ENCODE measurements around the gene GPBP1. TPM values are rescaled to one million over a fixed set of nuclear protein-coding genes. Genes with fewer than 3 reads are reported as not detected.
"Not testable (repeated sequence)": the region's sequence is repeated elsewhere in the genome, so short reads cannot be mapped to it uniquely, and the experiment has no call there.

GPBP1 gene
- total and polyA plus RNA-seq, 9 of the 15 experiments (the other 6 are each of a cell fraction or from before 2014, with no cell fraction given): 31.0 to 109 (median 68.4) TPM

DNA sequence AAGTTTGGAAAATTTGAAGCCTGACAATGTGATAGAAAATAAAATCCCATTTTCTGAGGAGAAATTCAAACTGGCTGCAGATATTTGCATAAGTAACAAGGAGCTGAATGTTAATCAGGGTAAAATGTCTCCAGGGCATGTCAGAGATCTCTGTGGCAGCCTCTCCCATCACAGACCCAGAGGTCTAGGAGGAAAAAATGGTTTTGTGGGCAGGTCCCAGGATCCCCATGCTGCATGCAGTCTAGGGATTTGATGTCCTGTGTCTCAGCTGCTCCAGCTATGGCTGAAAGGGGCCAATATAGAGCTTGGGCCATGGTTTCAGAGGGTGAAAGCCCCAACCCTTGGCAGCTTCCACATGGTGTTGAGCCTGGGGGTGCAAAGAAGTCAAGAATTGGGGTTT lies 135.2 kb downstream of the GPBP1 start:
- H3K27me3 ChIP-seq (ENCODE audit: control insufficient read depth in 2 of 2, insufficient read depth in 2 of 2, low read length in 2 of 2); FAIRE-seq; intact Hi-C loops (cut with micrococcal nuclease); H3K4me2 ChIP-seq (ENCODE audit: insufficient read depth, low read length); POLR2A ChIA-PET; H4K20me1 ChIP-seq (replicated peaks; ENCODE audit: control insufficient read depth, insufficient read depth, low read length); H3K36me3 ChIP-seq (ENCODE audit: control insufficient read depth, insufficient read depth, low read length); ATAC-seq; DNase-seq (ENCODE audit: extremely low read depth in 1 of 4, low spot score in 3 of 4); H3K9me1 ChIP-seq (ENCODE audit: control insufficient read depth, insufficient read depth, low read length); H3K4me1 ChIP-seq (replicated peaks in 1 of 2; ENCODE audit: control insufficient read depth in 2 of 2, insufficient read depth in 2 of 2, low read length in 2 of 2); CTCF ChIA-PET (ENCODE audit: low intra/inter-chr PET ratio); H3K9ac ChIP-seq (ENCODE audit: insufficient read depth in 1 of 2, low read depth in 2 of 2, low read length in 2 of 2); H3K79me2 ChIP-seq (ENCODE audit: control insufficient read depth, insufficient read depth, low read length); H3K27ac ChIP-seq (ENCODE audit: extremely low read depth, low read depth, low read length); H3K9me3 ChIP-seq (replicated peaks; ENCODE audit: control insufficient read depth, insufficient read depth, low read depth, low read length); H2AFZ ChIP-seq (ENCODE audit: low read depth, low read length); H3K4me3 ChIP-seq; BruUV-seq (replicated peaks): not testable (repeated sequence)
- in situ Hi-C loops (cut with MboI): loop anchor here (25.0 kb wide), 1 partner anchor 1553 kb away; no protein-coding TSS in a partner anchor

DNA sequence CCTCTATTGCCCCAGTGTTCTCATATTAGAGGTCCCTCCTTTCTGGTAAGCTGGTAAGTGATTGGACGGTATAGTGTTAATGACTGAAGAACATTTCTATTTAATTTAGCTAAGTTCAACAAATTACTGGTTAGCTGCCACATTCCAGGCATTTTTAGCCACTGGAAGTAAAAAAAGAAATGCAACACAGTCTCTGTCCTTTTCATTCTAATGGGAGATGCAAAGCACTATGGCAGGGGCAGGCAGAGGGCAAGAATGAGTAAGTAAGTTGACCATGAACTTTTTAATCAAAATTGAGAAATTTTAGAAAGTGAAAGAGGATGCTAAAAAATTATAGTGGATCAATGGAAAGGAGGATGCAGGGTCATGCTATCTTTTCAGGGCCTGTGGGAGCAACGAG lies 137.4 kb downstream of the GPBP1 start:
- peaks cover 0 to 5% of the 10 kb centered on the region in 2 experiments; a peak in 3 of 5 replicates for H3K27me3 ChIP-seq (ENCODE audit: control insufficient read depth in 2 of 2, insufficient read depth in 2 of 2, low read length in 2 of 2)
- no peaks in the 10 kb centered on the region for H3K4me1 ChIP-seq (replicated peaks in 1 of 2; ENCODE audit: control insufficient read depth in 2 of 2, insufficient read depth in 2 of 2, low read length in 2 of 2)
- no peaks in the 10 kb centered on the region for H4K20me1 ChIP-seq (replicated peaks; ENCODE audit: control insufficient read depth, insufficient read depth, low read length)
- no peaks in the 10 kb centered on the region for H3K36me3 ChIP-seq (ENCODE audit: control insufficient read depth, insufficient read depth, low read length)
- H3K9me3 ChIP-seq (replicated peaks; ENCODE audit: control insufficient read depth, insufficient read depth, low read depth, low read length): no peaks in the 10 kb centered on the region
- H3K27ac ChIP-seq (ENCODE audit: extremely low read depth, low read depth, low read length): no peak overlapping the region
- H3K79me2 ChIP-seq (ENCODE audit: control insufficient read depth, insufficient read depth, low read length): no peaks in the 10 kb centered on the region
- ATAC-seq (no peak), FAIRE-seq (no peak), DNase-seq (ENCODE audit: extremely low read depth in 1 of 4, low spot score in 3 of 4) (no peak)
- ChIA-PET POLR2A (interaction anchor here (0.5 kb wide), 1 partner anchor 201 kb away, joined by 3 read pairs; no protein-coding TSS in a partner anchor), CTCF (ENCODE audit: low intra/inter-chr PET ratio) (no interaction called here)
- no peak overlapping the region for H2AFZ ChIP-seq (ENCODE audit: low read depth, low read length)
- 4% methylated on average over 2 of the region's 2 CpGs for WGBS (ENCODE audit: insufficient coverage, low coverage, missing lambda C conversion rate)
- no peak overlapping the region for H3K9ac ChIP-seq (ENCODE audit: insufficient read depth in 1 of 2, low read depth in 2 of 2, low read length in 2 of 2)
- TF ChIP-seq ZNF263 (CRISPR knock-in tag; IDR thresholded peaks at IDR 0.05; ENCODE audit: borderline replicate concordance) (no peak), CHD1 (IDR thresholded peaks at IDR 0.05; ENCODE audit: low read length) (no peak), ESRRA (IDR thresholded peaks at IDR 0.05; ENCODE audit: borderline replicate concordance, low read depth) (no peak), MTA2 (IDR thresholded peaks at IDR 0.05; ENCODE audit: low read depth) (no peak), MEF2D (tag; conservative IDR thresholded peaks at IDR 0.05; ENCODE audit: low read depth) (no peak), ZNF41 (CRISPR knock-in tag; conservative IDR thresholded peaks at IDR 0.05) (no peak), ZKSCAN3 (CRISPR knock-in tag; IDR thresholded peaks at IDR 0.05) (no peak), ZNF778 (CRISPR knock-in tag; IDR thresholded peaks at IDR 0.05) (no peak), ZNF224 (CRISPR knock-in tag; IDR thresholded peaks at IDR 0.05) (no peak), ZNF57 (CRISPR knock-in tag; IDR thresholded peaks at IDR 0.05) (no peak), SMARCB1 (IDR thresholded peaks at IDR 0.05; ENCODE audit: insufficient read length, low read depth) (no peak)
- TF ChIP-seq, protein P1, sequence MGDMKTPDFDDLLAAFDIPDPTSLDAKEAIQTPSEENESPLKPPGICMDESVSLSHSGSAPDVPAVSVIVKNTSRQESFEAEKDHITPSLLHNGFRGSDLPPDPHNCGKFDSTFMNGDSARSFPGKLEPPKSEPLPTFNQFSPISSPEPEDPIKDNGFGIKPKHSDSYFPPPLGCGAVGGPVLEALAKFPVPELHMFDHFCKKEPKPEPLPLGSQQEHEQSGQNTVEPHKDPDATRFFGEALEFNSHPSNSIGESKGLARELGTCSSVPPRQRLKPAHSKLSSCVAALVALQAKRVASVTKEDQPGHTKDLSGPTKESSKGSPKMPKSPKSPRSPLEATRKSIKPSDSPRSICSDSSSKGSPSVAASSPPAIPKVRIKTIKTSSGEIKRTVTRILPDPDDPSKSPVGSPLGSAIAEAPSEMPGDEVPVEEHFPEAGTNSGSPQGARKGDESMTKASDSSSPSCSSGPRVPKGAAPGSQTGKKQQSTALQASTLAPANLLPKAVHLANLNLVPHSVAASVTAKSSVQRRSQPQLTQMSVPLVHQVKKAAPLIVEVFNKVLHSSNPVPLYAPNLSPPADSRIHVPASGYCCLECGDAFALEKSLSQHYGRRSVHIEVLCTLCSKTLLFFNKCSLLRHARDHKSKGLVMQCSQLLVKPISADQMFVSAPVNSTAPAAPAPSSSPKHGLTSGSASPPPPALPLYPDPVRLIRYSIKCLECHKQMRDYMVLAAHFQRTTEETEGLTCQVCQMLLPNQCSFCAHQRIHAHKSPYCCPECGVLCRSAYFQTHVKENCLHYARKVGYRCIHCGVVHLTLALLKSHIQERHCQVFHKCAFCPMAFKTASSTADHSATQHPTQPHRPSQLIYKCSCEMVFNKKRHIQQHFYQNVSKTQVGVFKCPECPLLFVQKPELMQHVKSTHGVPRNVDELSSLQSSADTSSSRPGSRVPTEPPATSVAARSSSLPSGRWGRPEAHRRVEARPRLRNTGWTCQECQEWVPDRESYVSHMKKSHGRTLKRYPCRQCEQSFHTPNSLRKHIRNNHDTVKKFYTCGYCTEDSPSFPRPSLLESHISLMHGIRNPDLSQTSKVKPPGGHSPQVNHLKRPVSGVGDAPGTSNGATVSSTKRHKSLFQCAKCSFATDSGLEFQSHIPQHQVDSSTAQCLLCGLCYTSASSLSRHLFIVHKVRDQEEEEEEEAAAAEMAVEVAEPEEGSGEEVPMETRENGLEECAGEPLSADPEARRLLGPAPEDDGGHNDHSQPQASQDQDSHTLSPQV (IDR thresholded peaks at IDR 0.05): no peak
- H3K9me1 ChIP-seq (ENCODE audit: control insufficient read depth, insufficient read depth, low read length): no peaks in the 10 kb centered on the region
- BruUV-seq (replicated peaks): no TSS peak
- intact Hi-C loops (cut with micrococcal nuclease) (no loop called here), in situ Hi-C loops (cut with MboI) (loop anchor here (25.0 kb wide), 1 partner anchor 1551 kb away; no protein-coding TSS in a partner anchor)
- H3K4me2 ChIP-seq (ENCODE audit: insufficient read depth, low read length): no peak overlapping the region
- H3K4me3 ChIP-seq: no peak overlapping the region
